K562 (cell line): ENCODE results near the gene CBX1. TPM values are rescaled to one million over a fixed set of nuclear protein-coding genes. Genes with fewer than 3 reads are reported as not detected.
A peak's percentile ranks its signal among the peaks of the same experiment; 100 is the strongest.

Experiments
- ATAC-seq: fragments of 200-7000 bp; cut with Tn5 transposase; 3 replicates; pipeline ENCODE4 v1.9.1; 2020; ENCODE audit warnings: moderate library complexity
- BruUV-seq: library from RNA; stranded (reverse); fragments of 400-500 nt; replicated peaks from 2 replicates; lab custom pipeline; 2021; lab: Mats Ljungman, UMichigan
- CTCF ChIA-PET: fragments of 300-600 bp; formaldehyde crosslinking; extraction: SDS; loops from one replicate; lab custom pipeline; 2021; ENCODE audit warnings: low intra/inter-chr PET ratio; lab: Yijun Ruan, JAX
- POLR2A ChIA-PET: fragments of 300-600, 350-650 bp; sonication (Branson Sonifier 250); formaldehyde crosslinking; extraction: SDS; loops from one replicate; lab custom pipeline; 2021; ENCODE audit warnings: antibody characterized with exemption, inconsistent platforms; lab: Yijun Ruan, JAX
- DNase-seq, 4 experiments: peaks; one replicate each; pipeline versions ENCODE4 v3.0.0 to v3.0.0-alpha.2; 2011 to 2018; ENCODE audit warnings: low spot score in 3 of 4, mixed read lengths in 3 of 4; ENCODE audit errors: extremely low read depth in 1 of 4
- FAIRE-seq: peaks from 2 replicates; lab custom pipeline; 2011; peaks lifted over from hg19 to GRCh38; lab: Jason Lieb, UNC
- H2AFZ ChIP-seq: 2 replicates; pipeline ENCODE4 v1.6.0; 2011; ENCODE audit warnings: low read depth, low read length, control low read depth, inconsistent platforms
- H3K27ac ChIP-seq: fragments of 200-600 bp; 3 replicates; pipeline ENCODE4 v1.8.0; 2011; ENCODE audit warnings: low read depth, mild to moderate bottlenecking, control low read depth, inconsistent platforms, low read length, moderate library complexity, mixed read lengths; ENCODE audit errors: extremely low read depth
- H3K27me3 ChIP-seq, 2 experiments: fragments of 300-600 bp in 1 of 2; 2 replicates in 1 of 2; 3 replicates in 1 of 2; pipeline versions ENCODE4 v1.6.0 to v1.8.0; 2011; ENCODE audit warnings: inconsistent platforms in 2 of 2, low read length in 2 of 2, mild to moderate bottlenecking in 1 of 2, mixed read lengths in 1 of 2, moderate library complexity in 1 of 2; ENCODE audit not compliant: control insufficient read depth in 2 of 2, insufficient read depth in 2 of 2
- H3K36me3 ChIP-seq: fragments of 300-600 bp; 3 replicates; pipeline ENCODE4 v1.8.0; 2011; ENCODE audit warnings: mild to moderate bottlenecking, low read length, inconsistent platforms; ENCODE audit not compliant: control insufficient read depth, insufficient read depth
- H3K4me1 ChIP-seq, 2 experiments: fragments of 200-600 bp in 1 of 2; replicated peaks in 1 of 2; 2 replicates in 1 of 2; 3 replicates in 1 of 2; pipeline versions ENCODE4 v1.5.1 to v1.8.0; 2011; ENCODE audit warnings: inconsistent platforms in 2 of 2, low read length in 2 of 2, mild to moderate bottlenecking in 1 of 2, mixed read lengths in 1 of 2, moderate library complexity in 1 of 2; ENCODE audit not compliant: control insufficient read depth in 2 of 2, insufficient read depth in 2 of 2
- H3K4me2 ChIP-seq: 2 replicates; pipeline ENCODE4 v1.6.1; 2011; ENCODE audit warnings: low read length, control low read depth, inconsistent platforms, mixed read lengths; ENCODE audit not compliant: insufficient read depth
- H3K4me3 ChIP-seq: fragments of 200-600 bp; sonication (generic), shearing (Covaris generic); 2 replicates; pipeline ENCODE4 v1.5.1; 2016; ENCODE audit warnings: control low read depth, inconsistent platforms
- H3K79me2 ChIP-seq: fragments of 200-600 bp; 3 replicates; pipeline ENCODE4 v1.8.0; 2011; ENCODE audit warnings: low read length, inconsistent platforms; ENCODE audit not compliant: control insufficient read depth, insufficient read depth
- H3K9ac ChIP-seq, 2 experiments: 2 replicates each; pipeline versions ENCODE4 v1.6.0 to v1.6.1; 2011; ENCODE audit warnings: low read depth in 2 of 2, low read length in 2 of 2, control low read depth in 1 of 2, inconsistent platforms in 1 of 2, mild to moderate bottlenecking in 1 of 2, mixed read lengths in 1 of 2; ENCODE audit not compliant: insufficient read depth in 1 of 2
- H3K9me1 ChIP-seq: one replicate; pipeline ENCODE4 v1.6.0; 2011; ENCODE audit warnings: inconsistent platforms, mild to moderate bottlenecking, low read length, moderate library complexity; ENCODE audit not compliant: control insufficient read depth, insufficient read depth
- H3K9me3 ChIP-seq: replicated peaks from 2 replicates; pipeline ENCODE4 v1.5.1; 2011; ENCODE audit warnings: low read depth, low read length, inconsistent platforms; ENCODE audit not compliant: control insufficient read depth, insufficient read depth
- H4K20me1 ChIP-seq: replicated peaks from 2 replicates; pipeline ENCODE4 v1.6.1; 2011; ENCODE audit warnings: low read length, inconsistent platforms, mixed read lengths; ENCODE audit not compliant: control insufficient read depth, insufficient read depth
- HNRNPUL1 ChIP-seq: fragments of 200-400 bp; formaldehyde crosslinking; IDR thresholded peaks from 2 replicates; pipeline ENCODE4 v1.6.1; 2017; ENCODE audit warnings: low read length
- MAZ ChIP-seq, 2 experiments: fragments of 450-650 bp in 1 of 2; sonication (generic) in 1 of 2; formaldehyde crosslinking; IDR thresholded peaks in 1 of 2; conservative IDR thresholded peaks in 1 of 2; 2 replicates each; pipeline versions ENCODE4 v1.4.0 to v1.5.0; 2020; ENCODE audit warnings: mild to moderate bottlenecking in 1 of 2, missing genetic modification reagents in 1 of 2
- NFIC ChIP-seq: fragments of 450-650 bp; IDR thresholded peaks from 2 replicates; pipeline ENCODE4 v1.6.1; 2017; ENCODE audit warnings: mild to moderate bottlenecking, inconsistent platforms
- ZBTB7A ChIP-seq: IDR thresholded peaks from 2 replicates; pipeline ENCODE4 v1.6.1; 2011; ENCODE audit warnings: low read depth, mild to moderate bottlenecking, low read length, moderate library complexity, borderline replicate concordance; ENCODE audit not compliant: control insufficient read depth
- WGBS: fragments of 100-300 bp; shearing (Covaris generic); methylation state at CpG from one replicate; pipeline ENCODE4 v1.1.6; 2016; ENCODE audit warnings: low coverage, mixed read lengths; ENCODE audit not compliant: insufficient coverage; ENCODE audit errors: missing lambda C conversion rate; 5-methylcytosine and 5-hydroxymethylcytosine counted together
- in situ Hi-C: fragments of 300-500 bp; cut with MboI; formaldehyde crosslinking; loops from 4 replicates; pipeline ENCODE4 v1.15.0; 2018; ENCODE audit warnings: inconsistent platforms, mixed read lengths
- intact Hi-C: fragments of 100-400 bp; cut with micrococcal nuclease; formaldehyde crosslinking; loops from 2 replicates; pipeline ENCODE4 v1.14.2; 2022
- polyA plus RNA-seq, 8 experiments: library from polyadenylated mRNA; depleted of rRNA in 4 of 8; stranded (reverse) in 5 of 8; unstranded in 3 of 8; fragments of >200 nt; fragmentation: Nextera tagmentation in 2 of 8; fragmentation: Illumina TruSeq in 1 of 8; extraction: Ambion mirVana in 2 of 8; extraction: Trizol in 1 of 8; gene quantifications; 2 replicates each; pipeline versions ENCODE4 v1.2.1 to v1.2.3, GENCODE V29; 2011 to 2014; ENCODE audit warnings: inconsistent platforms in 1 of 8, missing spikeins in 1 of 8
- total RNA-seq, 7 experiments: library from RNA; depleted of rRNA in 6 of 7; stranded (reverse); fragments of >200 nt in 6 of 7; fragmentation: Illumina TruSeq in 2 of 7; extraction: Trizol in 2 of 7; gene quantifications; 2 replicates each; pipeline versions ENCODE4 v1.2.1 to v1.2.3, GENCODE V29; 2011 to 2021; ENCODE audit warnings: low replicate concordance in 1 of 7
- TF ChIP-seq, protein P1 (sequence below): fragments of 450-650 bp; IDR thresholded peaks from 2 replicates; pipeline ENCODE4 v1.6.1; 2016; ENCODE audit warnings: missing biosample characterization, missing genetic modification characterization
- TF ChIP-seq, protein P2 (sequence below): IDR thresholded peaks from 2 replicates; pipeline ENCODE4 v1.6.1; 2011; ENCODE audit warnings: borderline replicate concordance, low read depth, mild to moderate bottlenecking, moderate library complexity, low read length; ENCODE audit not compliant: insufficient read depth, poor library complexity, severe bottlenecking
- TF ChIP-seq, protein P3 (sequence below): fragments of 450-650 bp; IDR thresholded peaks from 2 replicates; pipeline ENCODE4 v1.6.1; 2018; ENCODE audit not compliant: partially characterized antibody

Gene CBX1
- total and polyA plus RNA-seq, 9 of the 15 experiments (the other 6 are each of a cell fraction or from before 2014, with no cell fraction given) = 10.6 to 95.7 (median 52.7) TPM

DNA sequence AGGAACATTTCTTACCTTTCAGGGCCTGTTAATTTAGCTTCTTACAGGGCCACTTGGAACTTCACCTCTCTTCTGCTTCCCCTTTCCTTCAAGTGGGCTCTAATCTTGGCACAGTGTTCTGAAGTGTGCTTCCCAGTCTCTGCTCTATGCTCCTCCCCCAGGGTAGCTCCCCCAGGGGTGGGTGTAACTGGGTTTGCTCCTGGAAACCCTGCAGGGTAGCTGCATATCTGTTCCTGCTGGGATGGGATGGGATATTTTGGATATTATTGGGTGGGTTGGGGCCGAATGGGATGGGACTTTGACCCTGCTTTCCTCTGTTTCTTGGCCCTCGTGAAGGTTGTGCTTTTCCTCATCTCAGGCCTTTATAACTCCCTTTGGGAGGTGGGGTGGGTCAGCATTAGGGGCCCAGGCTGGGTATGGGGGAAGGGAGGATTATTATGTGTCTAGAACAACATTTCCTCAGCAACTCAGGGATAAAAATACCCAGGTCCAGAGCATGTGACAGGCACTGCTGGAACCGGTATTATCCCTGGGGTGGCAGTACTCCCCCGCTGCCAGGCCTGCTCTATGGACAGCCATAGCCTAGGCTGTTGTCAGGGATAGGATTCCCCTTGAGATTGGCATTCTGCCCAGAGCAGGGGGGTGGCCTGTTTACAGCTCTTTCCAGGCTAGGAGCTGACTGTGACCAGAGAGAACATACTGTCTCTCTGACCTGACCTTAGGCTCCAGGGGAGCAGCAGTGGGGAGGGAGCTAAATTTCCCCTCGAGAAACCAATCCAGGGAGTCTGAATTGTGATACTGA, 48.1 kb downstream of the CBX1 start:
- Histone ChIP-seq H3K9ac (peak overlapping the region; percentile 22 to 23; a peak in 3 of 4 replicates), H3K9me3 (no peaks in the 10 kb centered on the region), H3K27ac (peak overlapping the region; percentile 17; the same call in 1 of the 3 replicates), H3K4me2 (peak overlapping the region; percentile 53), H3K79me2 (peaks cover 85% of the 10 kb centered on the region), H3K4me3 (0 out of 2 replicates have a peak overlapping the region, but pooled peaks have one; percentile 3), H3K36me3 (peaks cover 73% of the 10 kb centered on the region), H3K9me1 (peaks cover 17% of the 10 kb centered on the region), H3K27me3 (no peaks in the 10 kb centered on the region), H2AFZ (no peak overlapping the region), H4K20me1 (peaks cover 34% of the 10 kb centered on the region), H3K4me1 (peaks cover 54 to 63% of the 10 kb centered on the region in 2 experiments)
- ChIA-PET POLR2A (interaction anchor here (0.6 to 1.3 kb wide), 5 partner anchors 9 to 71 kb away, joined by 3 to 4 read pairs (median 3); no protein-coding TSS in a partner anchor), CTCF (no interaction called here)
- in situ Hi-C loops (no loop called here), intact Hi-C loops (no loop called here)
- 0 out of 2 replicates have a peak, but pooled peaks have one; percentile 31 for TF ChIP-seq HNRNPUL1
- 0 out of 4 replicates have a peak, but pooled peaks of 1 of the 2 experiments have one; percentile 13 for TF ChIP-seq MAZ (CRISPR knock-in tag; conservative IDR thresholded peaks at IDR 0.05 in 1 of 2, IDR thresholded peaks at IDR 0.05 in 1 of 2)
- TF ChIP-seq, protein P1, sequence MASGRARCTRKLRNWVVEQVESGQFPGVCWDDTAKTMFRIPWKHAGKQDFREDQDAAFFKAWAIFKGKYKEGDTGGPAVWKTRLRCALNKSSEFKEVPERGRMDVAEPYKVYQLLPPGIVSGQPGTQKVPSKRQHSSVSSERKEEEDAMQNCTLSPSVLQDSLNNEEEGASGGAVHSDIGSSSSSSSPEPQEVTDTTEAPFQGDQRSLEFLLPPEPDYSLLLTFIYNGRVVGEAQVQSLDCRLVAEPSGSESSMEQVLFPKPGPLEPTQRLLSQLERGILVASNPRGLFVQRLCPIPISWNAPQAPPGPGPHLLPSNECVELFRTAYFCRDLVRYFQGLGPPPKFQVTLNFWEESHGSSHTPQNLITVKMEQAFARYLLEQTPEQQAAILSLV = no peak
- 0 out of 2 replicates have a peak, but pooled peaks have one; percentile 14 for TF ChIP-seq ZBTB7A
- TF ChIP-seq NFIC = peak; percentile 77
- TF ChIP-seq, protein P2, sequence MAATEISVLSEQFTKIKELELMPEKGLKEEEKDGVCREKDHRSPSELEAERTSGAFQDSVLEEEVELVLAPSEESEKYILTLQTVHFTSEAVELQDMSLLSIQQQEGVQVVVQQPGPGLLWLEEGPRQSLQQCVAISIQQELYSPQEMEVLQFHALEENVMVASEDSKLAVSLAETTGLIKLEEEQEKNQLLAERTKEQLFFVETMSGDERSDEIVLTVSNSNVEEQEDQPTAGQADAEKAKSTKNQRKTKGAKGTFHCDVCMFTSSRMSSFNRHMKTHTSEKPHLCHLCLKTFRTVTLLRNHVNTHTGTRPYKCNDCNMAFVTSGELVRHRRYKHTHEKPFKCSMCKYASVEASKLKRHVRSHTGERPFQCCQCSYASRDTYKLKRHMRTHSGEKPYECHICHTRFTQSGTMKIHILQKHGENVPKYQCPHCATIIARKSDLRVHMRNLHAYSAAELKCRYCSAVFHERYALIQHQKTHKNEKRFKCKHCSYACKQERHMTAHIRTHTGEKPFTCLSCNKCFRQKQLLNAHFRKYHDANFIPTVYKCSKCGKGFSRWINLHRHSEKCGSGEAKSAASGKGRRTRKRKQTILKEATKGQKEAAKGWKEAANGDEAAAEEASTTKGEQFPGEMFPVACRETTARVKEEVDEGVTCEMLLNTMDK = no peak
- TF ChIP-seq, protein P3, sequence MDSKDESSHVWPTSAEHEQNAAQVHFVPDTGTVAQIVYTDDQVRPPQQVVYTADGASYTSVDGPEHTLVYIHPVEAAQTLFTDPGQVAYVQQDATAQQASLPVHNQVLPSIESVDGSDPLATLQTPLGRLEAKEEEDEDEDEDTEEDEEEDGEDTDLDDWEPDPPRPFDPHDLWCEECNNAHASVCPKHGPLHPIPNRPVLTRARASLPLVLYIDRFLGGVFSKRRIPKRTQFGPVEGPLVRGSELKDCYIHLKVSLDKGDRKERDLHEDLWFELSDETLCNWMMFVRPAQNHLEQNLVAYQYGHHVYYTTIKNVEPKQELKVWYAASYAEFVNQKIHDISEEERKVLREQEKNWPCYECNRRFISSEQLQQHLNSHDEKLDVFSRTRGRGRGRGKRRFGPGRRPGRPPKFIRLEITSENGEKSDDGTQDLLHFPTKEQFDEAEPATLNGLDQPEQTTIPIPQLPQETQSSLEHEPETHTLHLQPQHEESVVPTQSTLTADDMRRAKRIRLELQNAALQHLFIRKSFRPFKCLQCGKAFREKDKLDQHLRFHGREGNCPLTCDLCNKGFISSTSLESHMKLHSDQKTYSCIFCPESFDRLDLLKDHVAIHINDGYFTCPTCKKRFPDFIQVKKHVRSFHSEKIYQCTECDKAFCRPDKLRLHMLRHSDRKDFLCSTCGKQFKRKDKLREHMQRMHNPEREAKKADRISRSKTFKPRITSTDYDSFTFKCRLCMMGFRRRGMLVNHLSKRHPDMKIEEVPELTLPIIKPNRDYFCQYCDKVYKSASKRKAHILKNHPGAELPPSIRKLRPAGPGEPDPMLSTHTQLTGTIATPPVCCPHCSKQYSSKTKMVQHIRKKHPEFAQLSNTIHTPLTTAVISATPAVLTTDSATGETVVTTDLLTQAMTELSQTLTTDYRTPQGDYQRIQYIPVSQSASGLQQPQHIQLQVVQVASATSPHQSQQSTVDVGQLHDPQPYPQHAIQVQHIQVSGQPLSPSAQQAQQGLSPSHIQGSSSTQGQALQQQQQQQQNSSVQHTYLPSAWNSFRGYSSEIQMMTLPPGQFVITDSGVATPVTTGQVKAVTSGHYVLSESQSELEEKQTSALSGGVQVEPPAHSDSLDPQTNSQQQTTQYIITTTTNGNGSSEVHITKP = peak; percentile 79
- no TSS peak for BruUV-seq
- peak in 3 of 4 experiments; percentile 20 to 57 (median 32) for DNase-seq
- FAIRE-seq = peak; percentile 58
- 40% methylated on average over 5 of the region's 5 CpGs for WGBS
- no peak for ATAC-seq
